ENCODE results near the gene TMEM43. TPM values are rescaled to one million over a fixed set of nuclear protein-coding genes. Genes with fewer than 3 reads are reported as not detected.

The TMEM43 gene
- total RNA-seq, 1 experiment from 2014 or later: 32.4 TPM

DNA sequence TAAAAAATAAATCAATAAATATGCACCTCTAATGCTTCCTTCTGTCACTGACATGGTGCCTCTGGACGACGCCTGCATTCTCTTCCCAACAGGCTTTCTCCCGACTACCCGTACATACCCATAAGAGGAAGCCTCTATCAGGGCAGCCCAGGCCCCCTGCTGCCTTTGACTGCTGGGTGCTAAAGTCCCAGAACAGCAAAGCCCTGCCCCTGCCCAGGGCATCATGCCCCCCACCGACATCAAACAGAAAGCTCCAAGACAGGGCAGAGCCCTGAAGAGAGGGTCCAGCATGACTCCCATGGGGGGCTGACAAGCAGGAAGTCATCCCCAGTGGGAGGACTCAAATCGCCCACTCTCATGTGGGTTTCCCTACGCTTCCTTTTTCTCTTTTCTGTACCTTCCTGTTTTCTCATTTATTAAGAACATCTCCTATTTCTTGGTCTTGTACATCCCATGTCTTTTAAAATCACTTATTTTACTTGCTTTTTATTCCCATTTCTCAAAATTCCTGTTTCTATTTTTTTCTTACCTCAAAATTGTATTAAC lies 30.1 kb downstream of the TMEM43 start:
- Histone ChIP-seq H3K4me1 (ENCODE audit: control insufficient read depth in 1 of 2, insufficient read depth in 2 of 2, low read length in 2 of 2) (no peaks in the 10 kb centered on the region), H3K4me2 (ENCODE audit: low read length) (no peak overlapping the region), H2AFZ (ENCODE audit: low read depth, low read length, poor library complexity, severe bottlenecking) (no peak overlapping the region), H3K9me2 (ENCODE audit: insufficient read depth) (no peaks in the 10 kb centered on the region), H3K79me2 (ENCODE audit: insufficient read depth, low read length) (no peaks in the 10 kb centered on the region), H4K20me1 (ENCODE audit: insufficient read depth) (no peaks in the 10 kb centered on the region), H3K9ac (ENCODE audit: low read length) (no peak overlapping the region), H3K27ac (ENCODE audit: low read depth, low read length) (no peak overlapping the region), H3K4me3 (replicated peaks in 1 of 2; ENCODE audit: low read depth in 1 of 2, low read length in 2 of 2) (no peak overlapping the region), H3K27me3 (ENCODE audit: insufficient read depth, low read length) (no peaks in the 10 kb centered on the region), H3K36me3 (ENCODE audit: control insufficient read depth in 1 of 2, insufficient read depth in 2 of 2, low read length in 2 of 2) (peaks cover 27 to 35% of the 10 kb centered on the region in 2 experiments; a peak in 3 of 4 replicates), H3K9me3 (ENCODE audit: control insufficient read depth in 1 of 2, insufficient read depth in 1 of 2, low read depth in 1 of 2, low read length in 2 of 2) (no peaks in the 10 kb centered on the region)
- RAD21 ChIA-PET (ENCODE audit: low non-redundant PET in 1 of 2, low total read pairs in 2 of 2, uncharacterized antibody in 2 of 2, unreplicated experiment in 2 of 2): no interaction called here
- POLR2A ChIA-PET: no interaction called here
- DNase-seq (ENCODE audit: low read depth, low spot score): no peak
- BruUV-seq (replicated peaks): no TSS peak
- CTCF ChIA-PET: no interaction called here
- intact Hi-C loops (cut with micrococcal nuclease): no loop called here
- ATAC-seq: no peak
- TF ChIP-seq FOSL1 (IDR thresholded peaks at IDR 0.05; ENCODE audit: low read depth): no peak
- TF ChIP-seq SP1 (IDR thresholded peaks at IDR 0.05; ENCODE audit: low read depth): no peak
- TF ChIP-seq ZFX (IDR thresholded peaks at IDR 0.05): no peak
- no peak for TF ChIP-seq EZH2 (IDR thresholded peaks at IDR 0.05)

DNA sequence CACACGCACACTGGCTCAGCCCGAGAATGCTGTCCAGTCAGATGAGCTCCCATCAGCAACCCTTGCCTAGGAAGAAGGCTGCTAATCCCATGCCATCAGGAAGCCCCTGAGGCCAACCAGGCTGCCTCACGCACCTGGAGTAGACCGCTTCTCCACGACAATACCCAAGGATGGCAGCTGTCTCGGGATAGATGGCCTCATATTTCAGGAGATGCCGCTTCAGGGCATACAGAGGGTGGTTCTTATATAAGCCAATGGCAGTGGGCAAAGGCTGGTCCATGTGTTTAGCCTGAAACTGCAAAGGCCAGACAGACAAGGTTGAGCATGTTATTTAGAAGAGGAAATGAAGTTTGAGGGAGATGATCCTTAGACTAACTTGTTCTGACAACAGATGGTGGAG lies 31.3 kb downstream of the TMEM43 start:
- DNase-seq (ENCODE audit: low read depth, low spot score): no peak
- no peak overlapping the region for H2AFZ ChIP-seq (ENCODE audit: low read depth, low read length, poor library complexity, severe bottlenecking)
- H3K27me3 ChIP-seq (ENCODE audit: insufficient read depth, low read length): no peaks in the 10 kb centered on the region
- H3K36me3 ChIP-seq (ENCODE audit: control insufficient read depth in 1 of 2, insufficient read depth in 2 of 2, low read length in 2 of 2): peaks cover 32 to 45% of the 10 kb centered on the region in 2 experiments; a peak in 3 of 4 replicates
- ChIA-PET RAD21 (ENCODE audit: low non-redundant PET in 1 of 2, low total read pairs in 2 of 2, uncharacterized antibody in 2 of 2, unreplicated experiment in 2 of 2) (no interaction called here), CTCF (no interaction called here), POLR2A (no interaction called here)
- H3K27ac ChIP-seq (ENCODE audit: low read depth, low read length): no peak overlapping the region
- H3K4me3 ChIP-seq (replicated peaks in 1 of 2; ENCODE audit: low read depth in 1 of 2, low read length in 2 of 2): no peak overlapping the region
- TF ChIP-seq EZH2 (IDR thresholded peaks at IDR 0.05) (no peak), EZH2phosphoT487 (IDR thresholded peaks at IDR 0.05; ENCODE audit: borderline replicate concordance) (no peak), JUND (IDR thresholded peaks at IDR 0.05) (no peak), YY1 (IDR thresholded peaks at IDR 0.05; ENCODE audit: extremely low read depth, insufficient replicate concordance, low read depth, low read length) (no peak), SP1 (IDR thresholded peaks at IDR 0.05; ENCODE audit: low read depth) (no peak), POLR2AphosphoS5 (IDR thresholded peaks at IDR 0.05; ENCODE audit: low read depth, low read length) (no peak), CBX3 (IDR thresholded peaks at IDR 0.05; ENCODE audit: low read depth) (no peak), RAD21 (IDR thresholded peaks at IDR 0.05; ENCODE audit: low read depth) (no peak), ZNF274 (IDR thresholded peaks at IDR 0.05; ENCODE audit: low read depth, low read length) (no peak), ZFX (IDR thresholded peaks at IDR 0.05) (no peak), EGR1 (IDR thresholded peaks at IDR 0.05; ENCODE audit: low read depth) (no peak)
- intact Hi-C loops (cut with micrococcal nuclease): no loop called here
- H3K9ac ChIP-seq (ENCODE audit: low read length): no peak overlapping the region
- BruUV-seq (replicated peaks): no TSS peak
- H3K9me3 ChIP-seq (ENCODE audit: control insufficient read depth in 1 of 2, insufficient read depth in 1 of 2, low read depth in 1 of 2, low read length in 2 of 2): 0 out of 4 replicates have a peak, but pooled peaks cover 0 to 6% of the 10 kb centered on the region in 2 experiments
- no peaks in the 10 kb centered on the region for H3K9me2 ChIP-seq (ENCODE audit: insufficient read depth)
- H3K79me2 ChIP-seq (ENCODE audit: insufficient read depth, low read length): no peaks in the 10 kb centered on the region
- no peak for ATAC-seq
- no peak overlapping the region for H3K4me2 ChIP-seq (ENCODE audit: low read length)
- no peaks in the 10 kb centered on the region for H4K20me1 ChIP-seq (ENCODE audit: insufficient read depth)
- H3K4me1 ChIP-seq (ENCODE audit: control insufficient read depth in 1 of 2, insufficient read depth in 2 of 2, low read length in 2 of 2): no peaks in the 10 kb centered on the region
